HepG2 (cell line): Measurements from ENCODE around the gene OGFOD3. TPM values are rescaled to one million over a fixed set of nuclear protein-coding genes. Genes with fewer than 3 reads are reported as not detected.

Experiments
- CBX2 ChIP-seq, 2 experiments: fragments of 200-600 bp in 1 of 2; sonication (generic); formaldehyde crosslinking in 1 of 2; IDR thresholded peaks; 2 replicates each; pipeline versions ENCODE4 v1.7.0 to v1.8.1; 2018 to 2022; ENCODE audit warnings: low read depth in 2 of 2, low read length in 1 of 2, mild to moderate bottlenecking in 1 of 2, missing genetic modification reagents in 1 of 2
- EP300 ChIP-seq, 3 experiments: sonication (generic) in 1 of 3; formaldehyde crosslinking in 1 of 3; IDR thresholded peaks; 2 replicates each; pipeline versions ENCODE4 v1.5.1 to v1.6.1; 2011 to 2020; ENCODE audit warnings: low read depth in 2 of 3, low read length in 2 of 3, borderline replicate concordance in 1 of 3, improper control_type of control experiment in 1 of 3, mild to moderate bottlenecking in 1 of 3, missing genetic modification reagents in 1 of 3, moderate library complexity in 1 of 3
- MEIS1 ChIP-seq: sonication (generic); formaldehyde crosslinking; IDR thresholded peaks from 2 replicates; pipeline ENCODE4 v1.9.0; 2021; ENCODE audit warnings: mild to moderate bottlenecking, missing genetic modification reagents, moderate library complexity, borderline replicate concordance
- MLLT10 ChIP-seq: sonication (generic); formaldehyde crosslinking; IDR thresholded peaks from 2 replicates; pipeline ENCODE4 v1.4.0; 2020; ENCODE audit warnings: missing genetic modification reagents
- NRL ChIP-seq: sonication (generic); formaldehyde crosslinking; IDR thresholded peaks from 2 replicates; pipeline ENCODE4 v1.5.0; 2020; ENCODE audit warnings: missing genetic modification reagents, mild to moderate bottlenecking, moderate library complexity, borderline replicate concordance
- REL ChIP-seq: sonication (generic); formaldehyde crosslinking; conservative IDR thresholded peaks from 2 replicates; pipeline ENCODE4 v1.8.0; 2022; ENCODE audit warnings: mild to moderate bottlenecking, missing genetic modification reagents, moderate library complexity
- ZNF350 ChIP-seq: sonication (generic); formaldehyde crosslinking; IDR thresholded peaks from 2 replicates; pipeline ENCODE4 v1.4.0; 2020; ENCODE audit warnings: mild to moderate bottlenecking, low read depth, missing genetic modification reagents, borderline replicate concordance
- ZNF570 ChIP-seq: sonication (generic); formaldehyde crosslinking; IDR thresholded peaks from 2 replicates; pipeline ENCODE4 v1.4.0; 2020; ENCODE audit warnings: mild to moderate bottlenecking, missing genetic modification reagents, borderline replicate concordance
- ZNF720 ChIP-seq: sonication (generic); formaldehyde crosslinking; IDR thresholded peaks from 2 replicates; pipeline ENCODE4 v1.4.0; 2020; ENCODE audit warnings: missing genetic modification reagents
- polyA plus RNA-seq, 8 experiments: library from polyadenylated mRNA; depleted of rRNA in 3 of 8; stranded (reverse) in 7 of 8; unstranded in 1 of 8; fragments of >200 nt; fragmentation: Illumina TruSeq in 4 of 8; extraction: Trizol in 4 of 8; gene quantifications; 2 replicates each; pipeline versions ENCODE4 v1.2.1 to v1.2.3, GENCODE V29; 2011 to 2016; ENCODE audit warnings: low read depth in 4 of 8, missing spikeins in 1 of 8, mixed read lengths in 1 of 8; ENCODE audit not compliant: insufficient read depth in 1 of 8
- total RNA-seq, 5 experiments: library from RNA; depleted of rRNA; stranded (reverse); fragments of >200 nt; fragmentation: Illumina TruSeq; extraction: Trizol; gene quantifications; 2 replicates each; pipeline ENCODE4 v1.2.3, GENCODE V29; 2016; ENCODE audit warnings: low read depth in 1 of 5
- TF ChIP-seq, protein P1 (sequence below): sonication (generic); formaldehyde crosslinking; conservative IDR thresholded peaks from 2 replicates; pipeline ENCODE4 v1.4.0; 2020; ENCODE audit warnings: missing genetic modification reagents
- TF ChIP-seq, protein P2 (sequence below): sonication (generic); formaldehyde crosslinking; IDR thresholded peaks from 2 replicates; pipeline ENCODE4 v1.5.0; 2020; ENCODE audit warnings: mild to moderate bottlenecking, missing genetic modification reagents, borderline replicate concordance
- TF ChIP-seq, protein P3 (sequence below): sonication (generic); formaldehyde crosslinking; conservative IDR thresholded peaks from 2 replicates; pipeline ENCODE4 v1.4.0; 2020; ENCODE audit warnings: mild to moderate bottlenecking, missing genetic modification reagents, moderate library complexity
- TF ChIP-seq, protein P4 (sequence below): sonication (generic); formaldehyde crosslinking; IDR thresholded peaks from 2 replicates; pipeline ENCODE4 v1.5.0; 2020; ENCODE audit warnings: mild to moderate bottlenecking, missing genetic modification reagents

OGFOD3 gene
- total and polyA plus RNA-seq, 2 of the 13 experiments (the other 11 are each of a cell fraction or from before 2014, with no cell fraction given) = 40.0 to 42.1 TPM

DNA sequence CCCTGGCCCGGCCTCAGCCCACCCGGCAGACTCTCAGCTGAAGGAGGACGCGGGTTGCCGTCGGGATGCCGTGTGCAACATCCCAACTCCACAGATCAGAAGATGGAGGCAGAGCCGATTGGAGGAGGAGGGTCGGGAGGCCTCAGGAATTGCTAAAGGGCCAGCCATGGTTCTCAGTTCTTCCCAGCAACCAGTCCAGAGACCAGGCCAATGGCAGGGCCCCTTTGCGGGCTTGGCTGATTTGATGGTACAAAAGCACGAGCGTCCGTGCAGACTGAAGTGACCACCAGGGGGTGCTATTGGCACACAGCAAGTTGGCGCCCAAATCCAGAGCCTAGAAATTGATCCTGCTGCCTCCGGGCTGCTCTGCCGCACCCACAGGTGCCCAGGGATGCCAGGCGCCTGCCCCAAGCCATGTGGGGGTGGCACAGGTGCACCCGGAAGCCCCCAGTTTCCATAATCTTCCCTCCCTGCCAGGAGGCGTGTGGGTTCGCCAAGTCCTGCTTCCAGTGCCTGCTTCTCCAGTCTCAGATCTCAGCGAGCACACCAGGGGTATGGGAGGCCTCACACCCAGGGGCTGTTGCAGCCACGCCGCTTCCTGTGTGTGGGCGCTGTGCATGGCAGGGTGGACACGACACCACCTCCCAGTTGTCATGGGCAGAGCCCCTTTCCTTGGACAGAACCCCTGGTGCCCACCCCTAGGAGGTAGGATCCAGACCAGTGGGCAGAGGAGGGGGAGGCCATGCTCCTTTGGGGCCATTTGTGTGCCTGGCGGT, 66.5 kb downstream of the OGFOD3 start (continued):
- TF ChIP-seq, protein P1, sequence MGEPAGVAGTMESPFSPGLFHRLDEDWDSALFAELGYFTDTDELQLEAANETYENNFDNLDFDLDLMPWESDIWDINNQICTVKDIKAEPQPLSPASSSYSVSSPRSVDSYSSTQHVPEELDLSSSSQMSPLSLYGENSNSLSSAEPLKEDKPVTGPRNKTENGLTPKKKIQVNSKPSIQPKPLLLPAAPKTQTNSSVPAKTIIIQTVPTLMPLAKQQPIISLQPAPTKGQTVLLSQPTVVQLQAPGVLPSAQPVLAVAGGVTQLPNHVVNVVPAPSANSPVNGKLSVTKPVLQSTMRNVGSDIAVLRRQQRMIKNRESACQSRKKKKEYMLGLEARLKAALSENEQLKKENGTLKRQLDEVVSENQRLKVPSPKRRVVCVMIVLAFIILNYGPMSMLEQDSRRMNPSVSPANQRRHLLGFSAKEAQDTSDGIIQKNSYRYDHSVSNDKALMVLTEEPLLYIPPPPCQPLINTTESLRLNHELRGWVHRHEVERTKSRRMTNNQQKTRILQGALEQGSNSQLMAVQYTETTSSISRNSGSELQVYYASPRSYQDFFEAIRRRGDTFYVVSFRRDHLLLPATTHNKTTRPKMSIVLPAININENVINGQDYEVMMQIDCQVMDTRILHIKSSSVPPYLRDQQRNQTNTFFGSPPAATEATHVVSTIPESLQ = 0 out of 2 replicates have a peak, but pooled peaks have one; percentile 85
- peak; percentile 84; the same call in 1 of the 2 replicates for TF ChIP-seq ZNF350 (CRISPR knock-in tag)
- peak; percentile 30; the same call in 1 of the 2 replicates for TF ChIP-seq REL (CRISPR knock-in tag)
- no peak for TF ChIP-seq CBX2 (IDR thresholded peaks at IDR 0.05; ENCODE audit: low read depth, low read length)
- TF ChIP-seq CBX2 (CRISPR knock-in tag; IDR thresholded peaks at IDR 0.05; ENCODE audit: low read depth) = no peak
- no peak for TF ChIP-seq ZNF570 (CRISPR knock-in tag)
- TF ChIP-seq, protein P2, sequence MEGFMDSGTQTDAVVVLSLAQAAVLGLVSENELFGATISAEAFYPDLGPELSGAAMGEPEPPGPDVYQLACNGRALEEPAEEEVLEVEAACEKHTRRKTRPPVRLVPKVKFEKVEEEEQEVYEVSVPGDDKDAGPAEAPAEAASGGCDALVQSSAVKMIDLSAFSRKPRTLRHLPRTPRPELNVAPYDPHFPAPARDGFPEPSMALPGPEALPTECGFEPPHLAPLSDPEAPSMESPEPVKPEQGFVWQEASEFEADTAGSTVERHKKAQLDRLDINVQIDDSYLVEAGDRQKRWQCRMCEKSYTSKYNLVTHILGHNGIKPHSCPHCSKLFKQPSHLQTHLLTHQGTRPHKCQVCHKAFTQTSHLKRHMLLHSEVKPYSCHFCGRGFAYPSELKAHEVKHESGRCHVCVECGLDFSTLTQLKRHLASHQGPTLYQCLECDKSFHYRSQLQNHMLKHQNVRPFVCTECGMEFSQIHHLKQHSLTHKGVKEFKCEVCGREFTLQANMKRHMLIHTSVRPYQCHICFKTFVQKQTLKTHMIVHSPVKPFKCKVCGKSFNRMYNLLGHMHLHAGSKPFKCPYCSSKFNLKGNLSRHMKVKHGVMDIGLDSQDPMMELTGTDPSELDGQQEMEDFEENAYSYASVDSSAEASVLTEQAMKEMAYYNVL (CRISPR knock-in tag) = peak; percentile 3; the same call in 1 of the 2 replicates
- TF ChIP-seq MLLT10 = no peak
- peak; percentile 54; the same call in 1 of the 2 replicates for TF ChIP-seq MEIS1 (CRISPR knock-in tag)
- TF ChIP-seq, protein P3, sequence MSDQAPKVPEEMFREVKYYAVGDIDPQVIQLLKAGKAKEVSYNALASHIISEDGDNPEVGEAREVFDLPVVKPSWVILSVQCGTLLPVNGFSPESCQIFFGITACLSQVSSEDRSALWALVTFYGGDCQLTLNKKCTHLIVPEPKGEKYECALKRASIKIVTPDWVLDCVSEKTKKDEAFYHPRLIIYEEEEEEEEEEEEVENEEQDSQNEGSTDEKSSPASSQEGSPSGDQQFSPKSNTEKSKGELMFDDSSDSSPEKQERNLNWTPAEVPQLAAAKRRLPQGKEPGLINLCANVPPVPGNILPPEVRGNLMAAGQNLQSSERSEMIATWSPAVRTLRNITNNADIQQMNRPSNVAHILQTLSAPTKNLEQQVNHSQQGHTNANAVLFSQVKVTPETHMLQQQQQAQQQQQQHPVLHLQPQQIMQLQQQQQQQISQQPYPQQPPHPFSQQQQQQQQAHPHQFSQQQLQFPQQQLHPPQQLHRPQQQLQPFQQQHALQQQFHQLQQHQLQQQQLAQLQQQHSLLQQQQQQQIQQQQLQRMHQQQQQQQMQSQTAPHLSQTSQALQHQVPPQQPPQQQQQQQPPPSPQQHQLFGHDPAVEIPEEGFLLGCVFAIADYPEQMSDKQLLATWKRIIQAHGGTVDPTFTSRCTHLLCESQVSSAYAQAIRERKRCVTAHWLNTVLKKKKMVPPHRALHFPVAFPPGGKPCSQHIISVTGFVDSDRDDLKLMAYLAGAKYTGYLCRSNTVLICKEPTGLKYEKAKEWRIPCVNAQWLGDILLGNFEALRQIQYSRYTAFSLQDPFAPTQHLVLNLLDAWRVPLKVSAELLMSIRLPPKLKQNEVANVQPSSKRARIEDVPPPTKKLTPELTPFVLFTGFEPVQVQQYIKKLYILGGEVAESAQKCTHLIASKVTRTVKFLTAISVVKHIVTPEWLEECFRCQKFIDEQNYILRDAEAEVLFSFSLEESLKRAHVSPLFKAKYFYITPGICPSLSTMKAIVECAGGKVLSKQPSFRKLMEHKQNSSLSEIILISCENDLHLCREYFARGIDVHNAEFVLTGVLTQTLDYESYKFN (CRISPR knock-in tag) = peak; percentile 40
- TF ChIP-seq EP300 (IDR thresholded peaks at IDR 0.05; ENCODE audit: low read depth in 2 of 2, low read length in 2 of 2) = 0 out of 4 replicates have a peak, but pooled peaks have one; percentile 12 to 28
- no peak; the same call in 1 of the 2 replicates for TF ChIP-seq EP300 (CRISPR knock-in tag; IDR thresholded peaks at IDR 0.05; ENCODE audit: borderline replicate concordance)
- 0 out of 2 replicates have a peak, but pooled peaks have one; percentile 39 for TF ChIP-seq ZNF720 (CRISPR knock-in tag)
- TF ChIP-seq NRL (CRISPR knock-in tag) = 0 out of 2 replicates have a peak, but pooled peaks have one; percentile 13
- TF ChIP-seq, protein P4, sequence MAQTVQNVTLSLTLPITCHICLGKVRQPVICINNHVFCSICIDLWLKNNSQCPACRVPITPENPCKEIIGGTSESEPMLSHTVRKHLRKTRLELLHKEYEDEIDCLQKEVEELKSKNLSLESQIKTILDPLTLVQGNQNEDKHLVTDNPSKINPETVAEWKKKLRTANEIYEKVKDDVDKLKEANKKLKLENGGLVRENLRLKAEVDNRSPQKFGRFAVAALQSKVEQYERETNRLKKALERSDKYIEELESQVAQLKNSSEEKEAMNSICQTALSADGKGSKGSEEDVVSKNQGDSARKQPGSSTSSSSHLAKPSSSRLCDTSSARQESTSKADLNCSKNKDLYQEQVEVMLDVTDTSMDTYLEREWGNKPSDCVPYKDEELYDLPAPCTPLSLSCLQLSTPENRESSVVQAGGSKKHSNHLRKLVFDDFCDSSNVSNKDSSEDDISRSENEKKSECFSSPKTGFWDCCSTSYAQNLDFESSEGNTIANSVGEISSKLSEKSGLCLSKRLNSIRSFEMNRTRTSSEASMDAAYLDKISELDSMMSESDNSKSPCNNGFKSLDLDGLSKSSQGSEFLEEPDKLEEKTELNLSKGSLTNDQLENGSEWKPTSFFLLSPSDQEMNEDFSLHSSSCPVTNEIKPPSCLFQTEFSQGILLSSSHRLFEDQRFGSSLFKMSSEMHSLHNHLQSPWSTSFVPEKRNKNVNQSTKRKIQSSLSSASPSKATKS = no peak
